ENCODE data around the gene MAPK4.
"Not testable (repeated sequence)": the region's sequence is repeated elsewhere in the genome, so short reads cannot be mapped to it uniquely, and the experiment has no call there.

MAPK4 gene

DNA sequence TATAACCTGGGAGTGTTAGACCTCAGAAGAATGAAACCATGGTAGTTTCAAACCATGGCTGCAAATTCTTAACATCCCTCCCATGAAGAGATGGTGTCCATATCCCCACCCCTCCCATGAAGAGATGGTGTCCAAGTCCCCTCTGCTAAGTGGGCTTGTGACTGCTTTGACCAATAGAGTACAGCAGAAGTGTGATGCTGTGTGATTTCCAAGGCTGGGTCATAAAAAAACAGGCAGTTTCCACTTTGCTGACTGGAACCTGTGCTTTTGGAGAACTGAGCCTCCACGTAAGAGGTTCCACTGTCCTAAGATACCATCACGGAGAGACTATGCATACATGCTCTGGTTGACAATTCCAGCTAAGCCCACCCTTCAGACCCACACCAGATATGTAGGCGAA lies 194.4 kb downstream of the MAPK4 start:
- no peak for DNase-seq (ENCODE audit: low spot score)

DNA sequence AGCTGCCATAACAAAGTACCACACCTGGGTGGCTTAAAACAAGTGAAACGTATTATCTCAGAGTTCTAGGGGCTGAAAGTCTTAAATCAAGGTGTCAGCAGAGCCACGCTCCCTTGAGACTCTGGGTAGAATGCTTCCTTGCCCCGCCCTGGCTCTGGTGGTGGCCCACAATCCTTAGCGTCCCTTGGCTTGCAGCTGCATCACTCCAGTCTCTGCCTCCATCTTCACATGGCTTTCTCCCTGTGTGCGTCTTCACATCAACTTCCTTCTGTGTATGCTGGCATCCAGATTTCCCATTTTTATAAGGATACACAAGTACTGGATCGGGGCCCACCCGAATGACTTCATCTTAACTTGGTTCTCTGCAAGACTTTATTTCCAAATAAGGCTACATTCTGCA lies 197.5 kb downstream of the MAPK4 start:
- no peak for DNase-seq (ENCODE audit: low spot score)

DNA sequence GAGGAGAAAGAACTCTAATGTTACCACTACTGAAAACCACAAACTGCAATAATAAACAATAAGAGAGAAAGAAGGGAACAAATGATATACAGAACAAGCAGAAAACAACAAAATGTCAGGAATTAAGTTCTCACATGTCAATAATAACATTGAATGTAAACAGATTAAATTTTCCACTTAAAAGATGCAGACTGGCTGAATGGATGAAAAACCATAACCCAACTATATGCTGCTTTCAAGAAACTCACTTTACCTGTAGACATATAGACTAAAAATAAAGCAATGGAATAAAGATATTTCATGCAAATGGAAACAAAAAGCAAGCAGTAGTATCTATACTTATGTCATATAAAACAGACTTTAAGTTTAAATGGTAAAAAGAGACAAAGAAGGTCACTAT lies 209.6 kb downstream of the MAPK4 start:
- no peak for DNase-seq (ENCODE audit: low spot score)

DNA sequence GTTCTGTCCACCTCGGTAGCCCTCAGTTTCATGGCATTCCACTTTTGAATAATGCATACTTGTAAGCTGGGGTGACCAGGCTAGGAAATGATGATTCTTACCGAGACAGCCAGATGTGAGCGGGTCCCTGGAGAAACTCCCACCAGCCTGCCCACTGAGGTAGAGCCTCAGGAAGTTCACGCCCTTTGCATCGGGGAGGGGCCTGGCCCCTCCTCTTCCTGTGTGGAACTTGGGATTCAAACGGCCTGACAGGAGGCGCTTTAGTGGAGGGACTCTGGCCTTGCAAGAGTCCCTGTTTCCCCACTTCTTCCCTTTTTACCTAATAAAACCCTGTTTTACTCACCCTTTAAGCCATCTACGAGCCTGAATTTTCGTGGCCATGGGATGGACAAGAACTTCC lies 215.3 kb downstream of the MAPK4 start:
- DNase-seq (ENCODE audit: low spot score) = no peak

DNA sequence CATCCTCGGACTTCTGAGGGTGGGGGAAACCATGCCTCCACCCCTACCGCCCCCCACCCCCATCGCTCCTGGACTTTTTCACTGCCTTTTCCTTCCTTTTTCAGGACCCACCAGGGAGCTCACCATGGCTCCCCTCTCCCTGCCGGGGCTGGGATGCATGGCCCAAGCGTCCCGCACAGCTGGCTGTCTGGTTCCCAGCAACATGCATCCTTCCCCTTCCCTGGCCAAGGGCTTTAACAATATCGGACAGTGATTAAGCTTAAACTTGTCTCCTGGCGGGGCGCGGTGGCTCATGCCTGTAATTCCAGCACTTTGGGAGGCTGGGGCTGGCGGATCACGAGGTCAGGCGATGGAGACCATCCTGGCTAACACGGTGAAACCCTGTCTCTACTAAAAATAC lies 215.8 kb downstream of the MAPK4 start:
- DNase-seq (ENCODE audit: low spot score) = no peak

DNA sequence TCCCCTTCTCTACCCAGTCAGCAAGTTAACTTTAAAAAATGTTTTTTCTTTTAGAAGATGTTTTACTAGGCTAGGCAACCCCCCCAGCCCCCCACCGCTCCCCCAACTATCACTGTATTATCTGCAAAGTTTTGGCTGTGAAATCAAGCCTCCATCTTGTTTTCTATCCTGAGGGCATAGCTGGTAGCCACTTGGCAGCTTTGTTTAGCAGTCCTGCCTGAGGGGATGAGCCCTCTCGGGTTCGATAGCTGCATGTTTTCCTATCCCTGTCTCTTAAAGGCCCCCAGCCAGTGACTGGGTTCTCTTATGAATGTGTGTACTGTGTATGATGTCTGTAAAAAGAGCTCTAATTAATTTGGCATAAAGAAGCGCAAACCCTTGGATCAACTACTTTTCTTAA lies 216.5 kb downstream of the MAPK4 start:
- no peak for DNase-seq (ENCODE audit: low spot score)

DNA sequence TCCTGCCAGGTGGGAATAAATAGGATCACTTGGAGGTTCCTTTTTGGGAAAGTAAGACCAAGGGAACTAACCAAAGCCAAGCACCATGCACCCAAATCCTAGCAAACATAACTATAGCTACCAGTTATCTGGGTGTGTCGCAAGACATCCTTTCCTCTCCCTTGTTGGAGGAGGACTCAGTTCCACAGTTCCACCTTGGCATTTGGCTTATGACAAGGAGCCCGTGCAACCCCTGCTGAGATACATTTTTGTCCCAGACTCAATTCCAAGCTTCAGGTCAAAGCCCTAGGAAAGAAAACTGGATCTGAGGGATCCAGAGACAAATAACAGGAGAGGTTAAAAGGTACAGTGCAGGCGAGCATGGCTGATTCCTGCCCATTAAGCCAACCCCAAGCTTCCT lies 219.1 kb downstream of the MAPK4 start:
- DNase-seq (ENCODE audit: low spot score) = not testable (repeated sequence)
